NB4 (cell line): Measurements from ENCODE around the gene CCDC177.
A peak's percentile ranks its signal among the peaks of the same experiment; 100 is the strongest.

Experiments
- DNase-seq: peaks from one replicate; pipeline ENCODE4 v3.0.0; 2010; ENCODE audit warnings: low read depth
- H3K4me3 ChIP-seq: one replicate; pipeline ENCODE4 v1.5.1; 2011; ENCODE audit warnings: mild to moderate bottlenecking, low read depth, low read length, moderate library complexity
- CTCF ChIP-seq: IDR thresholded peaks from one replicate; pipeline ENCODE4 v1.5.1; 2012; ENCODE audit warnings: low read depth, low read length
- MAX ChIP-seq: IDR thresholded peaks from 2 replicates; pipeline ENCODE4 v1.6.1; 2011; ENCODE audit warnings: low read depth, low read length
- MYC ChIP-seq: IDR thresholded peaks from 2 replicates; pipeline ENCODE4 v1.6.1; 2011; ENCODE audit warnings: low read depth, low read length
- POLR2A ChIP-seq: IDR thresholded peaks from 2 replicates; pipeline ENCODE4 v1.6.1; 2011; ENCODE audit warnings: mild to moderate bottlenecking; ENCODE audit not compliant: insufficient read length; ENCODE audit errors: extremely low read depth

CCDC177 gene

GRCh38 chr14:69574263-69574953, at the start of gene CCDC177:
CCDC177 (minus strand) TSS chr14:69574871; CDS start chr14:69573622, 1,249 bp downstream.
- H3K4me3 ChIP-seq = no peak within 1 kb of the TSS
- DNase-seq = peak; percentile 57
- TF ChIP-seq CTCF = peak; percentile 88
- TF ChIP-seq MYC = no peak

- DNase-seq = no peak
- no peak overlapping the region for H3K4me3 ChIP-seq
- no peak for TF ChIP-seq MAX
- TF ChIP-seq CTCF = no peak
- no peak for TF ChIP-seq MYC
- no peak for TF ChIP-seq POLR2A
These were observed 49.5 kb upstream of the CCDC177 start for GRCh38 chr14:69624136-69624535.

- DNase-seq = no peak
- TF ChIP-seq POLR2A = no peak
- TF ChIP-seq MYC = no peak
- TF ChIP-seq MAX = no peak
- no peak for TF ChIP-seq CTCF
- no peak overlapping the region for H3K4me3 ChIP-seq
These were observed 46.3 kb upstream of the CCDC177 start for GRCh38 chr14:69620981-69621380.

- TF ChIP-seq POLR2A = no peak
- TF ChIP-seq CTCF = no peak
- TF ChIP-seq MYC = no peak
- no peak for TF ChIP-seq MAX
- peak; percentile 66 for DNase-seq
- H3K4me3 ChIP-seq = no peak overlapping the region
These were observed 45.5 kb upstream of the CCDC177 start for GRCh38 chr14:69620211-69620611.

GRCh38 chr14:69619012-69619411, 44.3 kb upstream of the CCDC177 start:
- no peak overlapping the region for H3K4me3 ChIP-seq
- TF ChIP-seq MAX = no peak
- TF ChIP-seq CTCF = no peak
- no peak for TF ChIP-seq POLR2A
- TF ChIP-seq MYC = no peak
- no peak for DNase-seq

- no peak overlapping the region for H3K4me3 ChIP-seq
- TF ChIP-seq POLR2A (no peak), MAX (no peak), MYC (no peak), CTCF (no peak)
- DNase-seq = no peak
These were observed 43.1 kb upstream of the CCDC177 start for GRCh38 chr14:69617796-69618195.
